Stimulated activated CD8-positive, alpha-beta memory T cell treated with anti-CD3 and anti-CD28 coated beads, Interleukin-2, amount 100 ng/mL, for 1 hour (primary cell): ENCODE measurements around the gene ARIH2.

Experiments
- DNase-seq, 2 donors: peaks; one replicate each; pipeline ENCODE4 v3.0.0-alpha.2; 2020; ENCODE audit warnings: low read depth in 2 of 2

The ARIH2 gene

GRCh38 chr3:48929358-48930035 lies 10.9 kb downstream of the ARIH2 start:
- no peak for DNase-seq

DNA sequence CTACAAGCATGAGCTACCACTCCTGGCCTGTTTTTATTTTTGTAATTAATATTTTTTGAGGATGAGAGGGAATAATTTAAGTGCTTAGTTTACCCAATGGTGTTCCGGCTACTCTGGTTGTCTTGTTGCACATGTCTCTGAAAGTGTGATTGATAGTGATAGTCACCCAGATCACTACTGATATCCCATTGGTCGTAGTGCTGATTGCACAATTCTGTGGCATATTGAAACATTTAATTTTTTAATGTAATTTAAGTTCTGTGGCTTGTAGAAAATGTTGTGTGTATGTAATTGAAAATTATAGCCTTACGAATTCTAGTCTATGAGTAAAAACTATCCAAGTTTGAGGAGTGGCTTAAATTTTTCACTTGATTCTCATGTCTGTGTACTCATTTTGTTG lies 11.9 kb downstream of the ARIH2 start:
- DNase-seq = no peak

DNA sequence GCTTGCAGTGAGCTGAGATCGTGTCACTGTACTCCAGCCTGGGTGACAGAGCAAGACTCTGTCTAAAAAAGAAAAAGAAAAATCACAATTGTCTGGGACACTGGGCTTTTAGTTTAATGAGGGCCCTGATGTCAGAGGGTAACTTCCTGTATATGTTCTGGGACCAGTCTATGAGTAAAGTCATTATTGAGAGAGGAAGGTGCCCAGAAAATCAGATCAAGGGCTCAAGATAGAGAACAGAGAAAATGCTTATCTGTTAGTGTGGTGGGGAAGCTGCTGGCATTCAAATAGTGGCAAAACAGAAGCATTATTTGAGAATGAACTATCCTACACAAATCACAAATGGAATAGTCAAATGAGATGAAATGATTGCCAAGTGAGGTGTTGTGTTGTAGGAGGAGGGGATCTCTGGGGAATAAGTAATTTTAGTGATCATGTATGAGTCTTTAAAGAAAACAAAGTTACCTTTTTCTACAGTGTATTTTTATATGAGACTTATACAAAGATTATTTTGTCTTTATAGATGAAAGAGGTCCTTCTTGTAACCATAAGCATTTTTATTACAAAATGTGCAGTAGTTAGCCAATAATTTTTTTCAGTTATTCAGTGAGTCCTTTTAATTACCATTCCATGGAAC lies 13.4 kb downstream of the ARIH2 start:
- DNase-seq = no peak

DNA sequence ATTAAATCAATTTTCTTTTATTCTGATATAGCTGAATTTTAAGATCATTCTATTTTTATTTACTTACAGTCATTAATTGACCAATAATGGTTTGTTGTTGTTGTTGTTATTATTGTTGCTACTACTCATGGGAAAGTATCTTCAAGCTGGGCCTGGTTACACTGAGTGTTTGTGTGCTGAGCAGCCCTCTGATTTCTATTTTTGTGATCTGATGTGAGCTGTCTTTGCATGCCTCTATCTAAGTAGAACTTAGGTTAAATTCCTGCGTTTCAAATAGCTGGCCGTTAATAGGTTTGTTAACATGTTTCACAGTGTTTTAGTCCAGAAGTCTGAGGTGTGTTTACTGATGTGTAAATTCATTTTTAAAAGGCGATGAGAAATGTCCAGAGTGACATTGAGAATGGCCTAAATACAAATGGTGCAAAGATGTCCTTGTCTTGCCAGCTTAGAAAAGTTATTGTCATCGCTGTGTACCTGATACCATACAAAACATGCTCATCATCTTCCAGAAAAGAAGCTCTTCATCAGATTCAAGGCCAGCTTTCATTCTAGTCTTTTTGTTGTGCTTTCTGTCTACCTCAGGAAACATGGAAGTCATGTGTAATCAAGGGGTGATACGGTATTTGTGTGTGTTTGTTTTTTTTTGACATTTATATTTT lies 15.8 kb downstream of the ARIH2 start:
- no peak for DNase-seq

GRCh38 chr3:48935530-48935929 lies 16.9 kb downstream of the ARIH2 start:
- no peak for DNase-seq

GRCh38 chr3:48938156-48938555 lies 19.5 kb downstream of the ARIH2 start:
- DNase-seq = no peak

DNA sequence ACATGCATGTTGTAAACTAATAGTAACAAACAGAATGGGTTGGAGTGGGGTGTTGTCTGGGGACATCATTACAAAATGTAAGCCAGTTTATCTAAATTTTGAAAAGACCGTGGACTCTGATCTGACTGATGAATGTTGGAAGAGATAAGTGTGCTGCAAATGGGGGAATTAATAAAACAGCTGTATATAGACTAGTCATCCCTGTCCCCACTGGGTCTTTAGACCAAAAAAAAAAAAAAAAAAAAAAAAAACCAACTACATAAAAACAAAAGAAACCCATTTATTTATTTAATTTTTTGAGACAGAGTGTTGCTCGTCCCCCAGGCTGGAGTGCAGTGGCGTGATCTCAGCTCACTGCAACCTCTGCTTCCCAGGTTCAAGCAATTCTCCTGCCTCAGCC lies 20.0 kb downstream of the ARIH2 start:
- DNase-seq = no peak

DNA sequence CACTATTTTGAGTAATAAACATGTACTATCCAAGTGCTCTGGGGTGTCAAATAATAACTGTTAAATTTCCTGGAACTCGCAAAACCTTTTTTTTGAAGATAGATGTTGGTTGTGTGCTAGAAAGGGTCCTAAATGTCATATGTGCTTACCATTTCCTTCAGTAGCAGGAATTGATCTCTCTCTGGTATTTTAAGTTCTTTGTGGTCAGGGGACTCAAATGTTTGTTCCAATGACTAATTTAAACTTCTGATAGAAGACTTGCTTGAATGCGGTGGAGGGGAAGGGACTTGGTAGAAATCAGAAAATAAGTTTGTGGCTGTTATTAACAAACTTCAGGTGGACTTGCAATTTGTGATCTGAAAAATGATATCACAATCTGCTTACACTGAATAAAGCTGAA lies 26.8 kb downstream of the ARIH2 start:
- DNase-seq = no peak

DNA sequence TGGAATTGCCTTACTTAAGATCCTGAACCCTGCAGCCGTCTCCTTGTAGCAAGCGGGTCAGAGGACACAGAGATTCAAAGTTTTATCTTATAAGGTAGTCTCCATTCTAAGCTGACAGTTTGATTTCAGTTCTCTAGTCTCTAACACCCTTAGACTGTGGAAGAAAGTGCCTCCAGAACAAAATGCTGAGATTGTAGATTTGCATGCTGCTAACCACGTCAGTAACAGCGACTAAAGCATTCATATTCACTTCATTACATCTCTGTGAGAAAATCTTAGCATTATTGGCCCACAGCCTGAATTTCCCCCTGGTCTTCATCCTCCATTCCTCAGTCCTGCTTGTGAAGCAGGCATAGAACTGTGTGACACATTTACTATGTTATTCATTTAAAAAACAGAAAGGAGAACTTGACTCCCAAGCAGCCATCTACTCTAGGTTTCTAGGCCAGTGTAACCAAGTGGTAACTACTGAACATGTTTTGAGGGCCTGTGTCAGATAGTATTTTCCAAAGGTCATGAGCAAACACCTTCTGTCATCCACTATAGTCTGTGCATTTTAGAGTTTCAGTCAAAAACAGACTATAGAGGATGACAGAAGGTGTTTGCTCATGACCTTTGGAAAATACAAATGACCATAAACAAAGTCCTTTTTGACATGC lies 27.4 kb downstream of the ARIH2 start:
- no peak for DNase-seq

DNA sequence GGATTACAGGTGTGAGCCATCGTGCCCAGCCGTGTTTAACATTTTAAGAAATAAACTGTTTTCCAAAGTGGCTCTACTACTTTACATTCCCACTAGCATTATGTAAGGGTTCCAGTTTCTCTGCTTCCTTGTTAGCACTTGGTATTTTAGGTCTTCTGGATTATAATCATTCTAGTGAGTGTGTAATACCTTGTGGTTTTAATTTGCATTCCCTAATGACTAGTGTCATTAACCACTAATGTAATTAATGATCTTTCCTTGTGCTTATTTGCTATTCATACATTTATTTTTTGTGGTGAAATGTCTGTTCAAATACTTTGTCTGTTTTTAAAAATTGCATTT lies 30.7 kb downstream of the ARIH2 start:
- no peak for DNase-seq

DNA sequence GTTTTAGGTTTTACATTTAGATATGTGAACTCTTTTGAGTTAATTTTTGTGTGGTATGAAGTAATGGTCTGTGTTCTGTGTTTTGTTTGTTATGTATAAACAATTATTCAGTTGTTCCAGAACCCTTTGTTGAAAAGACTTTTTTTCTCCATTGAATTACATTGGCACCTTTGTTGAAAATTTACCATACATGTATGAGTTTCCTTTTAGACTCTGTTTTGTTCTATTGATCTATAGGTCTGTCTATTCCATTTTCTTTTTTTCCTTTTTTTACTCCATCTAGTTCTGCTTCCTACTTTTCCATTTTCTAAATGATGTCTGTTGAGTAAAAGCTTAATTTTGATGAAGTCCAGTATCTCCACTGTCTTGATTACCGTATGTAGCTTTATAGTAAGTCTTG lies 31.4 kb downstream of the ARIH2 start:
- DNase-seq = no peak

GRCh38 chr3:48951764-48952163 lies 33.1 kb downstream of the ARIH2 start:
- no peak for DNase-seq

- peak; percentile 7 to 32 for DNase-seq
Measured at GRCh38 chr3:48952510-48953118, 34.0 kb downstream of the ARIH2 start.

GRCh38 chr3:48957006-48957705 lies 38.5 kb downstream of the ARIH2 start:
- no peak for DNase-seq

DNA sequence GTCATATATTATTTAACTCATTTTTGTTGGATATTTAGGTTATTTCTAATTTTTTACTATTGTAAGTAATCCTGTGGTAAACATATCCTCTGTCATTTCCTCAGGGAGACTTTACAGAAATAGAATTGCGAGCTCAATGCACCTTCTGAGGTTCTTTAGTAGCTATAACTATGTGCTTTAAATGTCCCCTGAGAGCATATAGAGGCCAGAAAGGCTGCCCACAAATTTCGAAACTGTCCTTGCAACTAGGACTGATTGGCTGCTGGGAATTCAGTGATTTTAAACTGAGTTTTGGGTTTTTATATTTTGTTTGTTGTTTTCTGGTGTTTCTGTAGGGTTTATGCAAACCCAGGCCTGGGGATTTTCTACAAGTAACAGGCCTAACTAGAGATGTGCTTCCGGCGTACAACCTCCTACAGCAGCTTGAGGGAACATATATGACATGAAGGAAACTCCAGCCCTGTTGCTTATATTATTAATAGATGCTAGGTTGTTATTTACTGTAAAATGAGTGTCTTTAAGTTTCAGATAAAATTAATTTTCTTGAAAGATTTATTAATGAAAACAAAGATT lies 42.3 kb downstream of the ARIH2 start:
- no peak for DNase-seq

DNA sequence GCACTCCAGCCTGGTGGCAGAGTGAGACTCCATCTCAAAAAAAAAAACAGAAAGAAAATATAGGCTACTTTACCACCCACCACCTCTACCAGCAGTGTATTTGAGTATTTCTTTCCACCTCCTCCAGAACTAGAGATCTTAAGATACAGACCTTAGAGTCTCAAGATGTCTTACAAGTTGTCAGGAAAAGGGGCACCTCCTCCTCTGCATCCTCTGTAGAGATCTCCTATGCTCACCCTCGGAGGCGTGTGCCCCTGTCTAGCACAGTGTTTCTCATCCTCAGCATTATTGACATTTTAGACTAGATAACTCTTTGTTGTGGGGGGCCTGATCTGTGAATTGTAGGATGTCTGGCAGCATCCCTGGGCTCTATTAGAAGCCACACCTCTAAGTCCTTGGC lies 43.7 kb downstream of the ARIH2 start:
- no peak for DNase-seq

GRCh38 chr3:48962939-48963338 lies 44.3 kb downstream of the ARIH2 start:
- DNase-seq = no peak

DNA sequence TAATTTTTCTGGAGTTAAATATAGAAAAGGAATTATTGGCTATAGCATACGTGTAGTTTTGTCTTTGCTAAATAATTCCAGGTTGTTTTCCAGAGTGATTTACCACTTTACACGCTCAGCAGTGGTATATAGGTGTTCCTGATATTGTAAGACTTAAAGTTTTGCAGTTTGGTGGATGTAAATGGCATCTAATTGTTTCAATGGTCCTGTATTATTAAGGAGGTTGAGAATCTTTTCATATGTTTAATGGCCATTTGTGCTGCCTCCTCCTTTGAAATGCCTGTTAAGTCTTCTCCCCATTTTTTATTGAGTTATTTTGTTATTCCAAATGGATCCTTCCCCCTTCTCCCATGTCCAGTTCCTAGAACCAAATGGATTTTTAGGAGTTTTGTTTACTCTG lies 44.9 kb downstream of the ARIH2 start:
- no peak for DNase-seq

- DNase-seq = no peak
Measured at GRCh38 chr3:48966367-48966766, 47.7 kb downstream of the ARIH2 start.

DNA sequence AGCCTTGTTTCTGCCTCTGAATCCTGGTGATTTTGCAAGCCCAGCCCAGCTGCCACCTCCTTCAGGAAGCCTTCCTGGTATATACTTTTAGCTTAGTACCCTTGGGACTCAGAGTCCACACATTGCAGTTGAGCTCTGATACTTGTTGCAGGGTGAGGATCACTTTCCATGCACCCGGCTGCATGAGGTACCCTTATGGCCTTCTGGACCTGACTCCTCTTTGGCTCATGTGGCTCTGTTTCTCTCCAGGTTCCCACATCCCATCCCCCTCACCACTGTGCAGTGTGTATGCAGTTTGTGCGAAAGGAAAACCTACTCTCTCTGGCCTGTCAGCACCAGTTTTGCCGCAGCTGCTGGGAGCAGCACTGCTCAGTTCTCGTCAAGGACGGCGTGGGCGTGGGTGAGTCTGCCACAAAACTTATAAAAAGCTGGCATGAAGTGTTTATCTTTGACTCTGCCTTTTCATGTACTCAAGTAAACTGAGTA lies 48.3 kb downstream of the ARIH2 start:
- no peak for DNase-seq

GRCh38 chr3:48970586-48970985 lies 51.9 kb downstream of the ARIH2 start:
- no peak for DNase-seq
